K562 (cell line): ENCODE data around the gene YBEY. TPM values are rescaled to one million over a fixed set of nuclear protein-coding genes. Genes with fewer than 3 reads are reported as not detected.
A peak's percentile ranks its signal among the peaks of the same experiment; 100 is the strongest.

ENCODE experiments used
- ADNP ChIP-seq: fragments of 200-800 bp; sonication (Bioruptor generic); IDR thresholded peaks from 2 replicates; pipeline ENCODE4 v1.6.1; 2016; ENCODE audit warnings: missing genetic modification characterization, missing compliant biosample characterization
- ARNT ChIP-seq, 2 experiments: fragments of 450-650 bp; IDR thresholded peaks; 2 replicates each; pipeline ENCODE4 v1.6.1; 2016; ENCODE audit warnings: mild to moderate bottlenecking in 1 of 2
- BRCA1 ChIP-seq, 2 experiments: fragments of 450-650 bp in 1 of 2; sonication (generic) in 1 of 2; formaldehyde crosslinking in 1 of 2; IDR thresholded peaks; 2 replicates each; pipeline versions ENCODE4 v1.5.0 to v1.6.1; 2017 to 2020; ENCODE audit warnings: mild to moderate bottlenecking in 1 of 2, missing genetic modification reagents in 1 of 2
- CCAR2 ChIP-seq: fragments of 200-400 bp; formaldehyde crosslinking; IDR thresholded peaks from 2 replicates; pipeline ENCODE4 v1.6.1; 2017; ENCODE audit warnings: mild to moderate bottlenecking, low read depth, low read length
- CHCHD3 ChIP-seq: fragments of 250-450 bp; sonication (Bioruptor Pico); IDR thresholded peaks from 2 replicates; pipeline ENCODE4 v2.1.2; 2022; ENCODE audit warnings: mild to moderate bottlenecking
- CREB5 ChIP-seq: fragments of 250-450 bp; sonication (Bioruptor Pico); IDR thresholded peaks from 2 replicates; pipeline ENCODE4 v1.5.0; 2020; ENCODE audit warnings: mild to moderate bottlenecking
- ELF4 ChIP-seq: fragments of 450-650 bp; formaldehyde crosslinking; IDR thresholded peaks from 2 replicates; pipeline ENCODE4 v1.4.0; 2022; ENCODE audit warnings: missing genetic modification characterization
- HDAC3 ChIP-seq: fragments of 450-650 bp; IDR thresholded peaks from 2 replicates; pipeline ENCODE4 v1.6.1; 2018; ENCODE audit warnings: borderline replicate concordance, mild to moderate bottlenecking, moderate library complexity; ENCODE audit not compliant: partially characterized antibody
- IRF9 ChIP-seq: fragments of 450-650 bp; IDR thresholded peaks from 2 replicates; pipeline ENCODE4 v1.6.1; 2016; ENCODE audit warnings: missing biosample characterization, missing genetic modification characterization
- NFYB ChIP-seq: IDR thresholded peaks from 2 replicates; pipeline ENCODE4 v1.6.1; 2011; ENCODE audit warnings: mild to moderate bottlenecking, moderate library complexity; ENCODE audit not compliant: insufficient read length; ENCODE audit errors: extremely low read depth
- NR2F6 ChIP-seq: fragments of 450-650 bp; formaldehyde crosslinking; IDR thresholded peaks from 2 replicates; pipeline ENCODE4 v1.4.0; 2020; ENCODE audit warnings: mild to moderate bottlenecking
- RBM39 ChIP-seq: fragments of 200-400 bp; formaldehyde crosslinking; optimal IDR thresholded peaks from 2 replicates; pipeline ENCODE3; 2018; ENCODE audit warnings: low read depth, low read length
- SP2 ChIP-seq: IDR thresholded peaks from 2 replicates; pipeline ENCODE4 v1.6.1; 2011; ENCODE audit warnings: mild to moderate bottlenecking, low read depth, low read length, moderate library complexity; ENCODE audit not compliant: poor library complexity, severe bottlenecking; ENCODE audit errors: extremely low read depth
- SREBF2 ChIP-seq: sonication (generic); formaldehyde crosslinking; IDR thresholded peaks from 2 replicates; pipeline ENCODE4 v1.4.0; 2020; ENCODE audit warnings: mild to moderate bottlenecking, missing genetic modification reagents
- TBL1XR1 ChIP-seq, 2 experiments: IDR thresholded peaks; 2 replicates each; pipeline ENCODE4 v1.6.1; 2012; ENCODE audit warnings: improper control_type of control experiment in 2 of 2, low read length in 2 of 2, mild to moderate bottlenecking in 1 of 2
- TFAP4 ChIP-seq: sonication (generic); formaldehyde crosslinking; IDR thresholded peaks from 2 replicates; pipeline ENCODE4 v1.8.0; 2022; ENCODE audit warnings: missing genetic modification reagents, mild to moderate bottlenecking, moderate library complexity, borderline replicate concordance
- ZBTB1 ChIP-seq: sonication (generic); formaldehyde crosslinking; IDR thresholded peaks from 2 replicates; pipeline ENCODE4 v1.8.1; 2023; ENCODE audit warnings: missing genetic modification reagents, low read depth, mild to moderate bottlenecking, borderline replicate concordance
- ZKSCAN8 ChIP-seq: fragments of 200-800 bp; sonication (Bioruptor generic); IDR thresholded peaks from 2 replicates; pipeline ENCODE4 v1.6.1; 2016; ENCODE audit warnings: missing genetic modification characterization, missing compliant biosample characterization
- ZNF146 ChIP-seq: IDR thresholded peaks from one replicate; pipeline ENCODE4 v1.6.1; 2018; ENCODE audit warnings: missing compliant biosample characterization; ENCODE audit not compliant: unreplicated experiment
- ZNF24 ChIP-seq: fragments of 450-650 bp; IDR thresholded peaks from 2 replicates; pipeline ENCODE4 v1.6.1; 2016
- ZNF695 ChIP-seq: fragments of 450-650 bp; formaldehyde crosslinking; IDR thresholded peaks from 2 replicates; pipeline ENCODE4 v1.4.0; 2020; ENCODE audit warnings: mild to moderate bottlenecking, moderate library complexity
- ZNF785 ChIP-seq: fragments of 250-450 bp; sonication (Bioruptor Pico); IDR thresholded peaks from 2 replicates; pipeline ENCODE4 v1.4.0; 2020; ENCODE audit warnings: mild to moderate bottlenecking
- ZSCAN29 ChIP-seq: fragments of 450-650 bp; IDR thresholded peaks from 2 replicates; pipeline ENCODE4 v1.6.1; 2017
- polyA plus RNA-seq, 8 experiments: library from polyadenylated mRNA; depleted of rRNA in 4 of 8; stranded (reverse) in 5 of 8; unstranded in 3 of 8; fragments of >200 nt; fragmentation: Nextera tagmentation in 2 of 8; fragmentation: Illumina TruSeq in 1 of 8; extraction: Ambion mirVana in 2 of 8; extraction: Trizol in 1 of 8; gene quantifications; 2 replicates each; pipeline versions ENCODE4 v1.2.1 to v1.2.3, GENCODE V29; 2011 to 2014; ENCODE audit warnings: inconsistent platforms in 1 of 8, missing spikeins in 1 of 8
- total RNA-seq, 7 experiments: library from RNA; depleted of rRNA in 6 of 7; stranded (reverse); fragments of >200 nt in 6 of 7; fragmentation: Illumina TruSeq in 2 of 7; extraction: Trizol in 2 of 7; gene quantifications; 2 replicates each; pipeline versions ENCODE4 v1.2.1 to v1.2.3, GENCODE V29; 2011 to 2021; ENCODE audit warnings: low replicate concordance in 1 of 7
- TF ChIP-seq, protein P1 (sequence below): fragments of 250-450 bp; sonication (Bioruptor Pico); IDR thresholded peaks from 2 replicates; pipeline ENCODE4 v1.4.0; 2020; ENCODE audit warnings: mild to moderate bottlenecking, moderate library complexity
- TF ChIP-seq, protein P2 (sequence below): sonication (generic); formaldehyde crosslinking; IDR thresholded peaks from 2 replicates; pipeline ENCODE4 v1.8.1; 2022; ENCODE audit warnings: missing genetic modification reagents

The YBEY gene
- total and polyA plus RNA-seq, 9 of the 15 experiments (the other 6 are each of a cell fraction or from before 2014, with no cell fraction given), result 6.4 to 28.0 (median 12.4) TPM

DNA sequence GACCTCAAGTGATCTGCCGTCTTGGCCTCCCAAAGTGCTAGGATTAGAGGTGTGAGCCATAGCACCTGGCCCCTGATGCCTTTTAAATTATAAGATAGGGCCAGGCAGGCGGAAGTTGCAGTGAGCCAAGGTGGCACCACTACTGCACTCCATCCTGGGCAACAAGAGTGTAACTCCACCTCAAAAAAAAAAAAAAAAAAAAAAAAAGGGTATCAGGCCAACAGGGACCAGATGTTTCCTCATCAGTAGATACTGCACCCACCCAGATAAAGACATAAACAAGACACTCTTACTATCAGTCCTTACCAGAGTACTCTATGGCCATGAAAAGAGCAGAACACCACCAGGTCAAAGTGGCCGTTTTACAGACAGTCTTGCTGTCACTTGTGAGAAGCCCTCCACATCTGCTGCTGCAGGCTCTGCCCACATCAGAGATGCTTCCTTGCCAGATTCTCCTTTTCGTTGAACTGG, 34.2 kb downstream of the YBEY start (continued):
- TF ChIP-seq ZNF695 (no peak), NFYB (no peak), HDAC3 (peak; percentile 96), NR2F6 (CRISPR knock-in tag) (no peak), ZSCAN29 (no peak), IRF9 (tag) (peak; percentile 68), ZBTB1 (CRISPR knock-in tag) (no peak), RBM39 (no peak), TBL1XR1 (IDR thresholded peaks at IDR 0.05; ENCODE audit: low read length in 2 of 2) (peak; percentile 99), CREB5 (no peak), SREBF2 (no peak), ARNT (IDR thresholded peaks at IDR 0.05) (peak; percentile 97 to 99), CHCHD3 (CRISPR knock-in tag) (0 out of 2 replicates have a peak, but pooled peaks have one; percentile 55), ZNF24 (0 out of 2 replicates have a peak, but pooled peaks have one; percentile 19), ELF4 (CRISPR knock-in tag) (peak; percentile 83), BRCA1 (IDR thresholded peaks at IDR 0.05) (no peak), BRCA1 (CRISPR knock-in tag; IDR thresholded peaks at IDR 0.05) (no peak), ADNP (tag) (no peak), ZNF785 (no peak), TFAP4 (CRISPR knock-in tag) (peak; percentile 72), ZKSCAN8 (CRISPR knock-in tag) (peak; percentile 91), CCAR2 (no peak), ZNF146 (no peak), SP2 (no peak)
- TF ChIP-seq, protein P1, sequence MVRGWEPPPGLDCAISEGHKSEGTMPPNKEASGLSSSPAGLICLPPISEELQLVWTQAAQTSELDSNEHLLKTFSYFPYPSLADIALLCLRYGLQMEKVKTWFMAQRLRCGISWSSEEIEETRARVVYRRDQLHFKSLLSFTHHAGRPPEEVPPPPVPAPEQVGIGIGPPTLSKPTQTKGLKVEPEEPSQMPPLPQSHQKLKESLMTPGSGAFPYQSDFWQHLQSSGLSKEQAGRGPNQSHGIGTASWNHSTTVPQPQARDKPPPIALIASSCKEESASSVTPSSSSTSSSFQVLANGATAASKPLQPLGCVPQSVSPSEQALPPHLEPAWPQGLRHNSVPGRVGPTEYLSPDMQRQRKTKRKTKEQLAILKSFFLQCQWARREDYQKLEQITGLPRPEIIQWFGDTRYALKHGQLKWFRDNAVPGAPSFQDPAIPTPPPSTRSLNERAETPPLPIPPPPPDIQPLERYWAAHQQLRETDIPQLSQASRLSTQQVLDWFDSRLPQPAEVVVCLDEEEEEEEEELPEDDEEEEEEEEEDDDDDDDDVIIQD (CRISPR knock-in tag), result no peak
- TF ChIP-seq, protein P2, sequence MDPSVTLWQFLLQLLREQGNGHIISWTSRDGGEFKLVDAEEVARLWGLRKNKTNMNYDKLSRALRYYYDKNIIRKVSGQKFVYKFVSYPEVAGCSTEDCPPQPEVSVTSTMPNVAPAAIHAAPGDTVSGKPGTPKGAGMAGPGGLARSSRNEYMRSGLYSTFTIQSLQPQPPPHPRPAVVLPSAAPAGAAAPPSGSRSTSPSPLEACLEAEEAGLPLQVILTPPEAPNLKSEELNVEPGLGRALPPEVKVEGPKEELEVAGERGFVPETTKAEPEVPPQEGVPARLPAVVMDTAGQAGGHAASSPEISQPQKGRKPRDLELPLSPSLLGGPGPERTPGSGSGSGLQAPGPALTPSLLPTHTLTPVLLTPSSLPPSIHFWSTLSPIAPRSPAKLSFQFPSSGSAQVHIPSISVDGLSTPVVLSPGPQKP (CRISPR knock-in tag), result no peak
